ENCODE measurements around the gene RNF5. TPM values are rescaled to one million over a fixed set of nuclear protein-coding genes. Genes with fewer than 3 reads are reported as not detected.

The RNF5 gene
- total RNA-seq, 4 donors from 2014 or later: 54.6 to 98.3 (median 78.1) TPM

GRCh38 chr6:32202186-32202585, 24.0 kb downstream of the RNF5 start:
- no peak overlapping the region for H3K27ac ChIP-seq
- ATAC-seq: no peak
- H3K4me3 ChIP-seq: no peak overlapping the region
- intact Hi-C loops (cut with DNase I; ENCODE audit: low total_unique reads) (no loop called here), in situ Hi-C loops (cut with MboI; ENCODE audit: low sequenced_read_pairs in 4 of 4) (no loop called here)
- H3K27me3 ChIP-seq: peaks cover 0 to 11% (median 10%) of the 10 kb centered on the region in 3 donors
- no peaks in the 10 kb centered on the region for H3K9me3 ChIP-seq
- TF ChIP-seq CTCF (IDR thresholded peaks at IDR 0.05 in 4 of 5, conservative IDR thresholded peaks at IDR 0.05 in 1 of 5) (no peak), POLR2A (IDR thresholded peaks at IDR 0.05) (no peak)
- DNase-seq: no peak
- H3K4me1 ChIP-seq: peaks cover 2 to 4% of the 10 kb centered on the region in 2 donors
- no peaks in the 10 kb centered on the region for H3K36me3 ChIP-seq

GRCh38 chr6:32203426-32204267, 25.4 kb downstream of the RNF5 start:
- Histone ChIP-seq H3K9me3 (no peaks in the 10 kb centered on the region), H3K27ac (no peak overlapping the region), H3K4me1 (no peaks in the 10 kb centered on the region), H3K36me3 (no peaks in the 10 kb centered on the region), H3K4me3 (no peak overlapping the region), H3K27me3 (peaks cover 0 to 11% (median 10%) of the 10 kb centered on the region in 3 donors)
- intact Hi-C loops (cut with DNase I; ENCODE audit: low total_unique reads): no loop called here
- in situ Hi-C loops (cut with MboI; ENCODE audit: low sequenced_read_pairs in 4 of 4): no loop called here
- TF ChIP-seq POLR2A (IDR thresholded peaks at IDR 0.05): no peak
- TF ChIP-seq CTCF (IDR thresholded peaks at IDR 0.05 in 4 of 5, conservative IDR thresholded peaks at IDR 0.05 in 1 of 5): no peak
- DNase-seq (no peak), ATAC-seq (no peak)

- no peaks in the 10 kb centered on the region for H3K36me3 ChIP-seq
- intact Hi-C loops (cut with DNase I; ENCODE audit: low total_unique reads): no loop called here
- peaks cover 0 to 11% (median 10%) of the 10 kb centered on the region in 3 donors for H3K27me3 ChIP-seq
- TF ChIP-seq POLR2A (IDR thresholded peaks at IDR 0.05) (no peak), CTCF (IDR thresholded peaks at IDR 0.05 in 4 of 5, conservative IDR thresholded peaks at IDR 0.05 in 1 of 5) (no peak)
- no peak overlapping the region for H3K27ac ChIP-seq
- H3K4me1 ChIP-seq: no peaks in the 10 kb centered on the region
- in situ Hi-C loops (cut with MboI; ENCODE audit: low sequenced_read_pairs in 4 of 4): no loop called here
- no peak for DNase-seq
- no peak for ATAC-seq
- H3K4me3 ChIP-seq: no peak overlapping the region
- no peaks in the 10 kb centered on the region for H3K9me3 ChIP-seq
Observed at GRCh38 chr6:32204268-32204715, 26.1 kb downstream of the RNF5 start.

GRCh38 chr6:32208996-32209395, 30.8 kb downstream of the RNF5 start:
- Histone ChIP-seq H3K4me1 (no peaks in the 10 kb centered on the region), H3K27me3 (no peaks in the 10 kb centered on the region), H3K9me3 (no peaks in the 10 kb centered on the region), H3K4me3 (no peak overlapping the region), H3K27ac (no peak overlapping the region), H3K36me3 (no peaks in the 10 kb centered on the region)
- in situ Hi-C loops (cut with MboI; ENCODE audit: low sequenced_read_pairs in 4 of 4) (no loop called here), intact Hi-C loops (cut with DNase I; ENCODE audit: low total_unique reads) (no loop called here)
- DNase-seq: no peak
- no peak for ATAC-seq
- no peak for TF ChIP-seq CTCF (IDR thresholded peaks at IDR 0.05 in 4 of 5, conservative IDR thresholded peaks at IDR 0.05 in 1 of 5)
- TF ChIP-seq POLR2A (IDR thresholded peaks at IDR 0.05): no peak

Measured in gastrocnemius medialis (tissue), 4 donors.